ENCODE data around the gene DDN. TPM values are rescaled to one million over a fixed set of nuclear protein-coding genes. Genes with fewer than 3 reads are reported as not detected.

Gene DDN
- total RNA-seq: 0.23 TPM in 1 of 2 replicates, not detected in the other

GRCh38 chr12:48999371-49000131 lies at the start of gene DDN:
Gene DDN (minus strand): TSS chr12:48999375. CDS start chr12:48999287, 88 bp downstream.

DNA sequence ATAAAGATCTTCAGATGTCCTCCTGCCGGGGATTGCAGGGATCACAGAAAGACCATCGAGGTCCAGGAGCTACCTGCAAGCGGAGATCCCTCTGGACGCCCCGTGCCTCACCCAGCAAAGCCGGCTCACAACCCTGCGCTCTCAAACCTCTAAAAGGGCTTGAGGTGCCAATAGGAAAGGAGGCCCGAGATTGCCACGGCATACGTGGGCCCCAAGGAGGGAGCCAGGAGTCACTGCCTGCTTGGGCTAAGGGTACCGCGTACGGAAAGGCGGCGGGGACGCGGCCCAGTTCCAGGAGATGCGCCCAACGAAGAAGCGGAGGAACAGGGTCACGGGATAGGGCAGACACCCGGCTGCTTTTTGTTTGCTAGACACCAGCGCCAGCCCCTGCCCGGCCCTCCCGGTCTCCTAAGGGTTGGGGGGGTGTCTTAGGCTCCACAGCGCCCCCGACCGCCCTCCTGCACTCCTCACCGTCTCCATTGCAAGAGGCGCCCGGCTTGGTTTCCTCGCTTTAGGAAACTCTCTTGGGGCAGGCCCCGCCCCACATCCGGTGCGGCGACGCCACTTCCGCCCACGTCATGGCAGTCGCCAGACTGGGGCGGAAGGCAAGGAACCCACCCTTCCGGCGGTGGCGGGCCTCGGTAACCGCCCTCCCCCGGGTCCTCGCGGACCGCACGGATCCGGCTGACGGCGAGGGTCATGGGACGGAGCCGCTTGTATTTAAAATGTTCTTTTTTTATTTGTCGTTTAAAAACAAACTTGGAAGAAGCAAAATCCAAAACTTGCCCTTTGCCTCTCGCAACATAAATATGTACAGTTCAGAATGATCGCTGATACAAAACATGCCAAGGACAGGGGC lies 19.3 kb upstream of the DDN start, which contains the start of gene PRKAG1:
Gene PRKAG1, minus strand, starts transcription at position 516 of the 859 bp plus-strand sequence. Its CDS starts 36 bp downstream, at position 480.

DNA sequence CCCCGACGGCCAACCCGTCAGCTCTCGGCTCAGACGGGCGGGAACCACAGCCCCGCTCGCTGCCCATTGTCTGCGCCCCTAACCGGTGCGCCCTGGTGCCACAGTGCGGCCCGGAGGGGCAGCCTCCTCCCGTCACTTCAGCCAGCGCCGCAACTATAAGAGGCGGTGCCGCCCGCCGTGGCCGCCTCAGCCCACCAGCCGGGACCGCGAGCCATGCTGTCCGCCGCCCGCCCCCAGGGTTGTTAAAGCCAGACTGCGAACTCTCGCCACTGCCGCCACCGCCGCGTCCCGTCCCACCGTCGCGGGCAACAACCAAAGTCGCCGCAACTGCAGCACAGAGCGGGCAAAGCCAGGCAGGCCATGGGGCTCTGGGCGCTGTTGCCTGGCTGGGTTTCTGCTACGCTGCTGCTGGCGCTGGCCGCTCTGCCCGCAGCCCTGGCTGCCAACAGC lies 20.9 kb downstream of the DDN start, which contains the start of gene WNT1:
Gene WNT1, plus strand, starts transcription at position 32 of the 450 bp plus-strand sequence. Its CDS starts 329 bp downstream, at position 361.

DNA sequence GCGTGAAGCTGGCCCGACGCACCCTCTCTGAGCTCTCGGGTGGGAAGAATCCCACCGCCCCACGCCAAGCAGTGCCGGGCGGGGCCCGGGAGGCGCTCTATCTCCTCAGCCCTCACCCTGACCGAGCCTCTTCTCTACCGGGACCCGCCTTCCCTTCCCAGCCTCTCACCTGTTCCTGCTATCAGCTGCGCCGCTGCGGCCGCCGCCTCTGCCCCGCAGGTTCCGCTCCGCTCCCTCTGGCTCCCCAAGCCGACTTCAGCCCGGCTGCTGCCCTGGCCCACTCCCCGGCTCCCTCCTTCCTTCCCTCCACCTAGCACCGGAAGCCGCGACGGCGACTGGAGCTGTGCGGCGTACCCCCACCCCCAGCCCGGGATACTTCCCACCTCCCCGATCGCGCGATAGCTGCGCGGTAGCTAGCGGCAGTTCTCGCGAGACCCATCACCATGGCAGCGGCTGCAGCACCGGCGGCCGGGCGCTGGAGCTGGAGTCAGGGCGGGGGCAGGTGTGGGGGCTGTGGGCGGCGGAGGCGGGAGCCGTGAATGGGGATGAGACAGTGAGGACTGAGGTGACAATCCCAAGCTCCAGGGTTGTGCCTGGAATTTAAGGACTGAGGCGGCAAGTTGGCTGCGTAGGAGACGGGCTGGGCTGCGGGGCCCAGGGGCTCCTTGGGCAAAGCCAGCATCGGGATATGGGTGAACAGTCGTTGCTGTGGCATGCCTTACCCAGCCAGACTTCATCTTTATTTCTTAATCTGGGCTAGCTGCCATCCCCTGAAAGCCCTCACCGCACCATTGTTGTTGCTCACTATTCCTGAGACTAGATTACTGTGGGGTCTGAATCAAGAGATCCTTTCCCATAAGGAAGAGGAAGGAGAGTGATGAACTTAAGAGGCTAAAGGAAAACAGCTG lies 41.8 kb downstream of the DDN start, which contains the start of gene ARF3:
Gene ARF3, minus strand, starts transcription at position 347 of the 908 bp plus-strand sequence. CDS start 16,392 bp downstream, outside the sequence.

Other genes with a start within 250 kb of the DDN start
- gene ADCY6, start 210.3 kb downstream of the DDN start, total RNA-seq: 23.7 and 41.4 TPM in 2 replicates
- gene CACNB3, start 180.9 kb downstream of the DDN start, total RNA-seq: 21.8 and 23.4 TPM in 2 replicates
- 44.9 and 50.5 TPM in 2 replicates for gene DDX23, start 147.2 kb downstream of the DDN start, total RNA-seq
- 0.17 TPM in 1 of 2 replicates, not detected in the other for gene RND1, start 133.5 kb downstream of the DDN start, total RNA-seq
- 38.6 and 63.6 TPM in 2 replicates for gene FKBP11, start 73.9 kb downstream of the DDN start, total RNA-seq
- 42.1 and 52.7 TPM in 2 replicates for gene ARF3, start 41.9 kb downstream of the DDN start, total RNA-seq
- 0.12 TPM in 1 of 2 replicates, not detected in the other for gene WNT10B, start 27.6 kb downstream of the DDN start, total RNA-seq
- not detected in 2 replicates for gene WNT1, start 21.1 kb downstream of the DDN start, total RNA-seq
- 47.9 and 66.5 TPM in 2 replicates for gene PRKAG1, start 19.4 kb upstream of the DDN start, total RNA-seq
- gene KMT2D, start 61.4 kb upstream of the DDN start, total RNA-seq: 12.3 and 15.5 TPM in 2 replicates
- 0.09 and 0.47 TPM in 2 replicates for gene RHEBL1, start 70.6 kb upstream of the DDN start, total RNA-seq
- gene DHH, start 95.4 kb upstream of the DDN start, total RNA-seq: not detected in 2 replicates
- gene LMBR1L, start 111.5 kb upstream of the DDN start, total RNA-seq: 28.1 and 42.3 TPM in 2 replicates
- 467 and 912 TPM in 2 replicates for gene TUBA1B, start 132.0 kb upstream of the DDN start, total RNA-seq
- gene TUBA1A, start 189.7 kb upstream of the DDN start, total RNA-seq: 310 and 595 TPM in 2 replicates

Data from pericardium fibroblast (primary cell).